GM19023 (cell line): Measurements from ENCODE around the gene HELT.
"Not testable (repeated sequence)": the region's sequence is repeated elsewhere in the genome, so short reads cannot be mapped to it uniquely, and the experiment has no call there.

ENCODE experiments used
- ATAC-seq: cut with Tn5 transposase; IDR thresholded peaks from one replicate; pipeline ENCODE4 v1.9.1; 2021; ENCODE audit warnings: mild to moderate bottlenecking, moderate library complexity; ENCODE audit not compliant: unreplicated experiment

HELT gene

GRCh38 chr4:185035284-185035683 is 17.0 kb downstream of the HELT start:
- no peak for ATAC-seq

DNA sequence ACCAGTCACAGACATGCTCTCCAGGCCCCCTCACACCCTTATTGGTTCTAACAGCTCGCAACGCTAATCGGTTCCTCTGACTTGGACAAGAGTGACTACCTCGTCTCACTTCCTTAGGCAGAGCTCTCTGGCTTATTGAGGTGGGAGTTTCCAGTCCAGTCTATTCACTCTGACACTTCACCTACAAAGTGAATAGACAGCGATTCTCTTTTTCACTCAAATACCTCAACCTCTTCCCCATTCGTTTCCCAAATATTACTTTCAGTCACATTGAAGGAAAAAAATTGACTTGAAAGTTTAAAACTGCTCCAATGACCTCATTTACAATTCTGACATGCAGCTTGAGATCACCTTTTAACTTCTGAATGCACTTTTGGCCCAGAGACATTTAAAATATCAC is 17.7 kb downstream of the HELT start:
- no peak for ATAC-seq

- no peak for ATAC-seq
These were observed 18.6 kb downstream of the HELT start for GRCh38 chr4:185036842-185037241.

- ATAC-seq = peak; percentile 65
These were observed 21.4 kb downstream of the HELT start for GRCh38 chr4:185039508-185040273.

DNA sequence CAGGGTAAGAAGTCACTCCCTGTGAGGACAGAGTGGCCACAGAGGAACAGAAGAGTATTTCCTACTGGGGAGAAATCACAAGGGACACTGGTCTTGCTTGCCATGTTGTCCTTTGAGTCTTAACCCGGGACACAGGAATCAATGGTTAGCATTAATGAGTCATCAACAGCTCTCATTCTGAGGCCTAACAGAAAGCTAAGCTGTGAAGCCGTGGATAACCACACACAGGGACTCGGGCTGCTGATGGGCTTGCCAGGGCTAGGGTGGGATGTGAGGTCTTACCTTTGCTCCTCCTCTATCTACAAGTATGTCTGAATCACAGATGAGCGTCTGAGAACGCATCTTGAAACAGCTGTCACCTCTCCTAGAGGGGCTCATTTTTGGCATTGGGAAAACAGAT is 22.2 kb downstream of the HELT start:
- no peak for ATAC-seq

DNA sequence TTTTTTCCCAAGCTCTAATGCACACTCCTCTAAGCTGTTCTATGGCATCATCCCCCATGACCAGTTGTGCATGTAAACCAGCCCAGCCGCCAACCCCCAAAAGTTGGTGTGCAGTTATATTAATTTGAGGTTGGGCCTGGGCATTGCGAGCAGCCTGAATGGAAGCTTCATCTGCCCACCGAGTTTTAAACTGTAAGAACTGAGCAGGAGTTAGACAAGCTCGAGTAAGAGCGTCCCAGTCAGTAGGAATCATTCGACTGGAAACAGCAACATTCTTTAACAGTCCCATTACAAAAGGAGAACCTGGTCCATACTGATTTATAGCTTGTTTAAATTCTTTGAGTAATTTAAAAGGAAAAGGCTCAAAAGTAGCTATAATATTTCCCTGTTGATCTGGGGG is 32.0 kb downstream of the HELT start:
- not testable (repeated sequence) for ATAC-seq

- ATAC-seq = not testable (repeated sequence)
These were observed 33.0 kb downstream of the HELT start for GRCh38 chr4:185051283-185051682.

- ATAC-seq = no peak
These were observed 35.5 kb downstream of the HELT start for GRCh38 chr4:185053746-185054145.

- no peak for ATAC-seq
These were observed 36.0 kb downstream of the HELT start for GRCh38 chr4:185054272-185054671.

- ATAC-seq = no peak
These were observed 36.6 kb downstream of the HELT start for GRCh38 chr4:185054886-185055285.

- no peak for ATAC-seq
These were observed 43.3 kb downstream of the HELT start for GRCh38 chr4:185061610-185062009.

DNA sequence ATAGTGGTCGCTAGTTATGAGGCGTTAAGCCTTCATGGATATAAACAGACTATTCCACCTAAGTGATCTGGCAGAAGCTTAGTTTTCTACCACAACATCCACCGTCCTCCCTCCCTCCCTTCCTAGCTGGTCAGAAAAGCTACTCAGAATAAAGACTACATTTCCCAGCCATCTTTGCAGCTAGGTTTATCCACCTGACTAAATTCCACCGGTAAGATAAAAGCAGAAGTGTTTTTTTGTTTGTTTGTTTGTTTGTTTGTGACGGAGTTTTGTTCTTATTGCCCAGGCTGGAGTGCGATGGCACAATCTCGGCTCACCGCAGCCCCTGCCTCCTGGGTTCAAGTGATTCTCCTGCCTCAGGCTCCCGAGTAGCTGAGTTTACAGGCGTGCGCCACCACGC is 44.3 kb downstream of the HELT start:
- no peak for ATAC-seq

DNA sequence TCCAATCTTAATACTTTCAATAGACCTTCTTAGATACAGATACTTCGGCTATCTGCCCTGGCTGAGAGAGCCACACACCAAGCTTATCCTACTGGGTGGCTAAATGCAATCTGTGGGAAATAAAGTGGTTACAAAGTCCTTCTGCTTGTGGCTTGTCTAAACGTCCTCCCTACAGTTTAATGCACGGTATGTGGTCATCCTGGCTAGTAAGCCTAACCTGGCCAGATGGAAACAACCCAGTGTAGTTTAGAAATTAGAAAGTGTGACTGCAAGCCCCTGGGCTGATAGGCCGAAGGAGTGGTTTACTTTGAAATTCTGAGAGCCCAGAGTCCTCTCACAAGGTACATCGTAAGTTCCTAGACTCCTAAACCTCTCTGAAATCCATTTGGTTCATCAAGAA is 47.9 kb downstream of the HELT start:
- ATAC-seq = no peak

GRCh38 chr4:185068837-185069236 is 50.5 kb downstream of the HELT start:
- no peak for ATAC-seq
